ENCODE results near the gene ACVRL1. TPM values are rescaled to one million over a fixed set of nuclear protein-coding genes. Genes with fewer than 3 reads are reported as not detected.
A peak's percentile ranks its signal among the peaks of the same experiment; 100 is the strongest.

The ACVRL1 gene
- total RNA-seq, 2 experiments from 2014 or later, result not detected

DNA sequence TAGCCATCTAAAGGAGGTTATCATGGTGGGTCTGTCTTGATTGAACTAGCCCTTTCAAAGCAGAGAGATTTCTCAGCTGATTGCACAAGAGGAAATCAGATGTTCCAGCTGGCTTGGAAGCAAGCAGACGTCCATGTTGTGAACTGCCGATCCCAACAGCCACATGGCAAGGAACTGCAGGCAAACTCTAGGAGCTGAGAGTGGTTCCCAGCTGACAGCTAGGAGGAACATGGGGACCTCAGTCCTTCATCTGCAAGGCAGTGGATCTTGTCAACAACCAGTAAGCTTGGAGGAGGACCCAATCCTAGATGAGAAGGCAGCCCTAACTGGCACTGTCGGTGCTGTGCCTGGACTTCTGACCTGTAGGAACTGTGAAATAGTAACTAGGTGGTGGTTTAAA is 51.9 kb downstream of the ACVRL1 start:
- intact Hi-C loops (cut with DNase I, micrococcal nuclease), result no loop called here
- CTCF ChIA-PET, result interaction anchor here (3.7 kb wide), 1 partner anchor 12 kb away, joined by 13 read pairs; no protein-coding TSS in a partner anchor
- Mint-ChIP-seq H3K4me1 (ENCODE audit: low read depth) (peaks cover 66% of the 10 kb centered on the region), H3K27ac (peak overlapping the region; percentile 16), H3K27me3 (no peaks in the 10 kb centered on the region), H3K9me3 (no peaks in the 10 kb centered on the region), H3K4me3 (no peak overlapping the region), H3K36me3 (ENCODE audit: low read depth) (peaks cover 22% of the 10 kb centered on the region)
- ATAC-seq (ENCODE audit: poor library complexity) (no peak), DNase-seq (no peak)
- Histone ChIP-seq H3K36me3 (ENCODE audit: insufficient read depth, low read length) (peaks cover 2% of the 10 kb centered on the region), H3K4me1 (ENCODE audit: insufficient read depth, low read length) (peaks cover 4% of the 10 kb centered on the region), H3K27ac (ENCODE audit: low read depth in 1 of 2, low read length in 2 of 2) (no peak overlapping the region), H3K4me3 (ENCODE audit: low read length) (no peak overlapping the region), H3K27me3 (ENCODE audit: control insufficient read depth in 1 of 2, insufficient read depth in 2 of 2, low read length in 2 of 2) (no peaks in the 10 kb centered on the region), H3K9me3 (ENCODE audit: control insufficient read depth in 1 of 2, insufficient read depth in 1 of 2, low read length in 2 of 2) (no peaks in the 10 kb centered on the region)
- POLR2A ChIA-PET, result no interaction called here
- TF ChIP-seq, protein P1, sequence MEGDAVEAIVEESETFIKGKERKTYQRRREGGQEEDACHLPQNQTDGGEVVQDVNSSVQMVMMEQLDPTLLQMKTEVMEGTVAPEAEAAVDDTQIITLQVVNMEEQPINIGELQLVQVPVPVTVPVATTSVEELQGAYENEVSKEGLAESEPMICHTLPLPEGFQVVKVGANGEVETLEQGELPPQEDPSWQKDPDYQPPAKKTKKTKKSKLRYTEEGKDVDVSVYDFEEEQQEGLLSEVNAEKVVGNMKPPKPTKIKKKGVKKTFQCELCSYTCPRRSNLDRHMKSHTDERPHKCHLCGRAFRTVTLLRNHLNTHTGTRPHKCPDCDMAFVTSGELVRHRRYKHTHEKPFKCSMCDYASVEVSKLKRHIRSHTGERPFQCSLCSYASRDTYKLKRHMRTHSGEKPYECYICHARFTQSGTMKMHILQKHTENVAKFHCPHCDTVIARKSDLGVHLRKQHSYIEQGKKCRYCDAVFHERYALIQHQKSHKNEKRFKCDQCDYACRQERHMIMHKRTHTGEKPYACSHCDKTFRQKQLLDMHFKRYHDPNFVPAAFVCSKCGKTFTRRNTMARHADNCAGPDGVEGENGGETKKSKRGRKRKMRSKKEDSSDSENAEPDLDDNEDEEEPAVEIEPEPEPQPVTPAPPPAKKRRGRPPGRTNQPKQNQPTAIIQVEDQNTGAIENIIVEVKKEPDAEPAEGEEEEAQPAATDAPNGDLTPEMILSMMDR (IDR thresholded peaks at IDR 0.05), result no peak

DNA sequence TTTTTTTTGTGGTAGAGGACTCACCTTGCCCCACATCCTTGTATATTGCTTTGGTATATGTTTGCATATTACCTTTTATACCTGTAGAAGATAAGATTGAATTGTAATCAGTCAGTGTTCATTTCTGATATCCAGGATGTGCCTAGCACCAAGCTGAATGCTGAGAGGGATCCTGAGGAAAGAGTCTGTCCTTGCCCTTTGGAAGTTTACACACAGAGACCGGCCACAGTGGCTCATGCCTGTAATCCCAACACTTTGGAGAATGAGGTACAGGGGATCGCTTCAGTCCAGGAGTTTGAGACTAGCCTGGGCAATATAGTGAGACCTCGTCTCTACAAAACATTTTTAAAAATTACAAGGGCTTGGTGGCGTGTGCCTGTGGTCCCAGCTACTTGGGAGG is 52.6 kb downstream of the ACVRL1 start:
- TF ChIP-seq, protein P1 (IDR thresholded peaks at IDR 0.05), result no peak
- H3K4me1 Mint-ChIP-seq (ENCODE audit: low read depth), result peaks cover 65% of the 10 kb centered on the region
- H3K4me3 Mint-ChIP-seq, result no peak overlapping the region
- H3K9me3 Mint-ChIP-seq, result no peaks in the 10 kb centered on the region
- Histone ChIP-seq H3K27me3 (ENCODE audit: control insufficient read depth in 1 of 2, insufficient read depth in 2 of 2, low read length in 2 of 2) (no peaks in the 10 kb centered on the region), H3K36me3 (ENCODE audit: insufficient read depth, low read length) (peaks cover 2% of the 10 kb centered on the region), H3K4me3 (ENCODE audit: low read length) (no peak overlapping the region), H3K9me3 (ENCODE audit: control insufficient read depth in 1 of 2, insufficient read depth in 1 of 2, low read length in 2 of 2) (no peaks in the 10 kb centered on the region), H3K27ac (ENCODE audit: low read depth in 1 of 2, low read length in 2 of 2) (no peak overlapping the region), H3K4me1 (ENCODE audit: insufficient read depth, low read length) (peaks cover 4% of the 10 kb centered on the region)
- DNase-seq, result no peak
- POLR2A ChIA-PET, result interaction anchor here (0.6 kb wide), 1 partner anchor 29 kb away, joined by 3 read pairs; no protein-coding TSS in a partner anchor
- intact Hi-C loops (cut with DNase I, micrococcal nuclease), result loop anchor here in 1 of 2 experiments (2.0 kb wide), 1 partner anchor 15 kb away; no protein-coding TSS in a partner anchor
- H3K27ac Mint-ChIP-seq, result peak overlapping the region; percentile 16
- peaks cover 28% of the 10 kb centered on the region for H3K36me3 Mint-ChIP-seq (ENCODE audit: low read depth)
- CTCF ChIA-PET, result interaction anchor here (3.7 kb wide), 1 partner anchor 11 kb away, joined by 13 read pairs; no protein-coding TSS in a partner anchor
- ATAC-seq (ENCODE audit: poor library complexity), result no peak
- no peaks in the 10 kb centered on the region for H3K27me3 Mint-ChIP-seq

DNA sequence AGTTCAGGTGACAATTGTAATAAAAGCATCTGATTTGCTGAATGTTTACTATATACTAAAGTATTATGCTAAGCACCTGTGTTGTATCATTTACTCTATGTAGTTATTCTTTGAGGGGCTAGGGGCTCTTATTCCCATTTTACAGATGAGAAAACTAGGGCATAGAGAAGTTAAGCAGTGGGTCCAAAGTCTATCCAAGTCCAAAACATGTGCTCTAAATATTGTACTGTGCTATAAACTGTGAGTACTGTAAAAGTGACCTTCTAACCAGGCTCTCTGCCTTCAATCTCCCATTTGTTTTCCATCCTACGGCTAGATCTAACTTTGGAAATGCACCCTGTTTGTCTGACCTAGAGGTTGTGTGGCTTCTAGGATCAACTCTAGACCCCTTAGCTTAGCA is 53.2 kb downstream of the ACVRL1 start:
- DNase-seq, result no peak
- Mint-ChIP-seq H3K4me1 (ENCODE audit: low read depth) (peaks cover 61% of the 10 kb centered on the region), H3K9me3 (no peaks in the 10 kb centered on the region), H3K36me3 (ENCODE audit: low read depth) (peaks cover 28% of the 10 kb centered on the region), H3K4me3 (no peak overlapping the region), H3K27me3 (no peaks in the 10 kb centered on the region), H3K27ac (peak overlapping the region; percentile 63)
- Histone ChIP-seq H3K27ac (ENCODE audit: low read depth in 1 of 2, low read length in 2 of 2) (no peak overlapping the region), H3K27me3 (ENCODE audit: control insufficient read depth in 1 of 2, insufficient read depth in 2 of 2, low read length in 2 of 2) (no peaks in the 10 kb centered on the region), H3K9me3 (ENCODE audit: control insufficient read depth in 1 of 2, insufficient read depth in 1 of 2, low read length in 2 of 2) (no peaks in the 10 kb centered on the region), H3K36me3 (ENCODE audit: insufficient read depth, low read length) (peaks cover 2% of the 10 kb centered on the region), H3K4me1 (ENCODE audit: insufficient read depth, low read length) (peaks cover 4% of the 10 kb centered on the region), H3K4me3 (ENCODE audit: low read length) (no peak overlapping the region)
- intact Hi-C loops (cut with DNase I, micrococcal nuclease), result loop anchor here in 1 of 2 experiments (2.0 kb wide), 1 partner anchor 14 kb away; no protein-coding TSS in a partner anchor
- ChIA-PET POLR2A (interaction anchor here (0.6 to 2.5 kb wide), 2 partner anchors 11 to 28 kb away, joined by 3 to 19 read pairs; no protein-coding TSS in a partner anchor), CTCF (interaction anchor here (3.7 kb wide), 1 partner anchor 10 kb away, joined by 13 read pairs; no protein-coding TSS in a partner anchor)
- TF ChIP-seq, protein P1 (IDR thresholded peaks at IDR 0.05), result no peak
- ATAC-seq (ENCODE audit: poor library complexity), result no peak

All from CD4-positive, alpha-beta T cell (primary cell).